Urothelium cell line (cell line): ENCODE measurements around the gene ADAD2.

Experiments
- DNase-seq: peaks from one replicate; pipeline ENCODE4 v3.0.0; 2011; ENCODE audit warnings: low spot score, mixed read lengths
- FAIRE-seq: peaks from 2 replicates; lab custom pipeline; 2011; peaks lifted over from hg19 to GRCh38; lab: Jason Lieb, UNC

ADAD2 gene

DNA sequence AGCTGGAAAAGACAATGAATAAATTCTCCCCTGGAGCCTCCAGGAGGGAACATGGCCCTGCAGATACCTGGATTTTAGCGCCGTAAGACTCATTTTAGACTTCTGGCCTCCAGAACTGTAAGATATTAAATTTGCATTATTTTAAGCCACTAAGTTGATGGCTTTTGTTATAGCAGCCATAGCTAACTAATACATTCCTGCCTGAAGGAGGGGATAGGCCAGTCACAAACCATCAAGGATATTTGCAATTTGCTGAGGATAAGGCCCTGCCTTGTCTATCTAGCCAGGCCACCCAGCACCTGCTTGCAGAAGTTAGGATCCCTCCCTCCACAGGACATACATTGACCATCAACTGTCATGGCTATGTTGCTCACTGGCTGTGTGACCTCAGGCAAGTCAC lies 53.8 kb downstream of the ADAD2 start:
- FAIRE-seq (no peak), DNase-seq (no peak)

DNA sequence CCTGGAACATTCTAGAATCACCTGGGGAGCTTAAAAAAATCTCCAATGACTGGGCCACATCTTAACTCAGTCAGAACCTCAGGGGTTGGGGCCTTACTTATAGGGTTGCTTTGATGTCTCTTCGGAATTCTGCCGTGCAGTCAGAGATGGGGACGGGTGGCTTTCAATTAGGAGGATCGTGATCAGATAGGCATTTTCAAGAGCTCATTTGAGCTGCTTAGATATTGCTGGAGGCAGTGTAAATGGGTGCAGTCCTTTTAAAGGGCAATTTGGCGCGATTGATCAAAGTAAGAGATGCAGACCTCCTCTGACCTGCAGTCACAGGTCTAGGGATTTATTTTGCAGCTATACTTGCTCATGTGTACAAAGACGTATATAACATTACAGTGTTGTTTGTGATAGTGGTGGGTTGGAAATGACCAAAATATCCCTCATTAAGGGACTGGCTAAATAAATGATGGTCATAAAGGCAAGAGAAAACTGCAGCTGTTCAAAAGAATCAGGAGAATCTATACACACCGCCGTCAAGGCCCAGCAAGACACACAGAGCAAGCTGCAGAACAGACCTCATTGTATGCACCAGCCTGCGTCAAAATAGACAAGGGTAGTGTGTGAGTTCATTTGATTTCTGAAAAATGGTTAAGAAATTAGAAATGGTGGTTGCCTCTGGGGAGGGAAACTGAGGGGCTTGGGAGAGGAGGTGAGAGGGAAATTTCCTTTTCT lies 55.2 kb downstream of the ADAD2 start:
- DNase-seq (no peak), FAIRE-seq (no peak)

DNA sequence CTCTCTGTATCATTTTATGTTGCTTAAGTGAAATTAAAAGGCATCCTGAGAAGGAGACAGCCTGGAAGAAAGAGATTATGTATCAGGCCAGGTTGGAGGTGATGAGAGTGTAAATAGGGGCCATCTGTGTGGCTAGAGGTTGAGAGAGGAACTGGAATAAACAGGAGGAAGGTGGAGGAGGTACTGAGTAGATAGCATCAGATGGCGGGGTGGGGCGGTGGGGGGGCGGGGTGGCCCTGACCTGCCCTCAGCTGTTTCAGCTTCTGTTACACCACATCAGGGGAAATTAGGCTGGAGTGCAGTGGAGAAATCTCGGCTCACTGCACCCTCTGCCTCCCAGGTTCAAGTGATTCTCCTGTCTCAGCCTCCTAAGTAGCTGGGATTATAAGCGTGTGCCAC lies 55.7 kb downstream of the ADAD2 start:
- no peak for FAIRE-seq

More for the DNA sequence above, 55.7 kb downstream of the ADAD2 start:
- DNase-seq: no peak
